ENCODE data around the gene TEX29.

The TEX29 gene

GRCh38 chr13:111322001-111322915 is 1.8 kb downstream of the TEX29 start:
- DNase-seq (ENCODE audit: low read depth), result no peak

DNA sequence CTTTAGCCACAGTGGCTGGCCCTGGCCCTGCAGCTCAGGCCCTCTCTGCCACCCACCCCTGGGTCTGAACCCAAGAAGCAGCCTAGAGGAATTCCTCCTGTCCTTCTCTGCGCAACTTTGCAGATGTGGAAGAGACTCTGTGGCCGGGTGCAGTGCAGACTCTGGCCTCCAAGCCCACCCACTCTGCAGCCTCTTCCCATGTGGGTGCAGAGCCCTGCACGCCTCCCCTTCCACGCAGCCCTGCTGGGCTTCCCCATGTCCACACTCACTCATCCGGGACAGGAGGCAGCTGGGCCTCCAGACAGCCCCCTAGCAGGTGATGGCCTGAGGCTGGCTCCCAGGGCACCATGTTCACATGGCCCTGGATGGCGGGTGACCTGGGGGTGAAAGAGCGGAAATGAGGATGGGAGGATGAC is 2.5 kb downstream of the TEX29 start:
- DNase-seq (ENCODE audit: low read depth), result no peak

- DNase-seq (ENCODE audit: low read depth), result no peak
Measured at GRCh38 chr13:111323549-111323948, 3.1 kb downstream of the TEX29 start.

GRCh38 chr13:111323950-111324651 is 3.7 kb downstream of the TEX29 start:
- DNase-seq (ENCODE audit: low read depth), result no peak

- no peak for DNase-seq (ENCODE audit: low read depth)
Measured at GRCh38 chr13:111324736-111325135, 4.3 kb downstream of the TEX29 start.

DNA sequence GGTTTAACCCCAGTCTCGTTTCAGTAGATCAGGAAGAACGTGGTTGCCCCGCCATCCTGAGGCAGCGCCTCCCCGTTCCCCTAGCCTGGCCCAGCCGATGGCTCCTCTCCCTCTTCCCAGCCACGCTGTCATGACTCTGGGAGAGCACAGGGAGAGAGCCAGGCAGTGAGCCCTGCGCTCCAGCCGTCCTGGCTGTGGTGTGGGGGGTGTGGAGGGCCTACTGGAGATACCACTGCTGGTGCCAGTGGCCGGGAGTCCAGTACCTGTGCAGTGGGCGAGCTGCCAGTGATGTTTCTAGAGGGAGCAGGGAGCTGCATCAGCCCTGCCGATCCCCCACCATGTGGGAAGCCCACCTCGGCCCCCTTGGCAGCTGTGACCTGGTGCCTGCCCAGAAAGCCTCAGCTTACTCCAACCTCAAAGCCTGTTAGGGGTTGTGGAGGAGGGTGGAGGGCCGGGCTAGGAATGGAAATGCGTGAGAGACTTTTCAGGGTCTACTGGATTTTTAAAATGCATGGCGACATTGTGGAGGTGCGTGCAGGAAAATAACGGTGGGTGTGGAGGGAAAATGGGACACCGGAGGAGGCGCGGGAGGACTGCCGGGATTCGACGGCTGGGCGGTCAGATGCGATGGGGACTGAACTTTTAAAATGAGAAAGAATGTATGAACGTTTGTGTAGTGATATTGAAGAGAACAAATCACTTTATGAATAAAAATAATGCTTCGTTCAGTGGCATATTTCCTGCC is 4.9 kb downstream of the TEX29 start:
- no peak for DNase-seq (ENCODE audit: low read depth)

DNA sequence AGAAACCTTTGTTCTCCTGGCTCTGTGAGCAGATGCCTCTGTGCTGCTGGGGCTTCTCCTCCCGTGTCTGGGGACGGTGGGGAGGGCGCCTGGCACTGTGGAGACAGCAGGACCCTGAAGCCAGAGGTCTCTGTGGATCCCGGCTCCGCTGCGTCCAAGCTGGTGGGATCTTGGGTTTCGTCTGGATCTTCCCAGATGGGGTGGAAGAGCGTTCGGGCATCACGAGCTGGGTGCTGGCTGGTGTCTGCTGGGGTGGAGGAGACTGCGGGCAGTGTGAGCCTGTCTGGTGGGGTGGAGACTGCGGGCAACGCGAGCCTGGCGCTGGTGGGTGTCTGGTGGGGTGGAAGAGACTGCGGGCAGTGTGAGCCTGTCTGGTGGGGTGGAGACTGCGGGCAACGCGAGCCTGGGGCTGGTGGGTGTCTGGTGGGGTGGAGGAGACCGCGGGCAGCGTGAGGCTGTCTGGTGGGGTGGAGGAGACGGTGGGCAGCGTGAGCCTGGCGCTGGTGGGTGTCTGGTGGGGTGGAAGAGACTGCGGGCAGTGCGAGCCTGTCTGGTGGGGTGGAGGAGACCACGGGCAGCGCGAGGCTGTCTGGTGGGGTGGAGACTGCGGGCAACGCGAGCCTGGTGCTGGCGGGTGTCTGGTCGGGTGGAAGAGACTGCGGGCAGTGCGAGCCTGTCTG is 5.6 kb downstream of the TEX29 start:
- DNase-seq (ENCODE audit: low read depth), result no peak

DNA sequence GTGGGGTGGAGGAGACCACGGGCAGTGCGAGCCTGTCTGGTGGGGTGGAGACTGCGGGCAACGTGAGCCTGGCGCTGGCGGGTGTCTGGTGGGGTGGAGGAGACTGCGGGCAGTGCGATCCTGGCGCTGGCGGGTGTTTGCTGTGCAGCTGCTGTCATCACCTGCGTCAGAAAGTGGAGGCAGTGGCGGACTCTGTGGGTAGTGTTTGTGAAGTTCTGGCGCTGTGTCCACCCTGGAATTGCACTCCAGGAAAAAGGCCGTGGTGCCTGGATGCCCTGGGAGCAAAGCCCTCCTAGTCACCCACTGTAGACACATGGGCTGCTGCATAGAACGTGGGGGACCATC is 6.2 kb downstream of the TEX29 start:
- DNase-seq (ENCODE audit: low read depth), result no peak

GRCh38 chr13:111326981-111327642 is 6.7 kb downstream of the TEX29 start:
- DNase-seq (ENCODE audit: low read depth), result no peak

GRCh38 chr13:111327730-111328573 is 7.5 kb downstream of the TEX29 start:
- no peak for DNase-seq (ENCODE audit: low read depth)

DNA sequence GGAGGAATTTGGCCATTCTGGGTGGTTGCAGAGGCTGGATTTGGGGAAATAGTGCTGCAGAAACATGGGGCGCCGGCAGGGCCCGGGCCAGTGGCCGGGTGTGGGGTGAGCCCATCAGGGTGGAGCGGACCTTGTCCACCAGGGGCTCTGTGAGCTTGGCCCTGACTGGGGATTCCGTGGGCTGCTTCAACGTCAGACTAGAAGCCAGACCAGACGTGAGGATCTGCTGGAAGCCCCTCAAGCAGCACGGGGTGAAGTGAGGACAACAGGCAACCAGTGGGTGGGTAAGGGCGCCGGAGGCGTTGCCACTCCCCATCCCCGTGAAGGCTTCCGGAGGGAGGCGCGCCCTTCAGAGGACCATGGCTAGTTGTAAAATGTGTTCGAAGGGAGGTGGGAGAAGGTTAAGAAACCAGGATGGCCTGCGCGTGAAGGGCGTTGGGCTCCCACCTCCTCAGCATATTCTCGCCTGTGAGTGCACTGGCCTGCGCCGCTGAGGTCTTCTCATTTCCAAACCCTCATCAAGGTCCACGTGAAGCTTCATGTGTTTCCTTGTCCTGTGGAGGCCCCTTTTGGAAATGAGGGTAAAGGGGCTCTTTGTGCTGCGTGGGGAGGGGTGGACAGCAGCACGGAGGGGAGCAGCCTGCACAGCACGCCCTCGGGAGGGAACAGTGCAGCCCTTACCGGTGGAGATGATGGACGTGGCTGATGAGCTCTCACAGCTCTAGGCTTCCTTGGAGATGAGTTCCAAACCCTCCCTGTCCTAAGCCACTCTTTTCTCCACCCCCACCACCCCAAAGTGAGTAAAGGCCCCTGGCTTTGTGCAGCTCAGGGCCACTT is 8.3 kb downstream of the TEX29 start:
- DNase-seq (ENCODE audit: low read depth), result no peak

GRCh38 chr13:111329641-111330040 is 9.2 kb downstream of the TEX29 start:
- no peak for DNase-seq (ENCODE audit: low read depth)

DNA sequence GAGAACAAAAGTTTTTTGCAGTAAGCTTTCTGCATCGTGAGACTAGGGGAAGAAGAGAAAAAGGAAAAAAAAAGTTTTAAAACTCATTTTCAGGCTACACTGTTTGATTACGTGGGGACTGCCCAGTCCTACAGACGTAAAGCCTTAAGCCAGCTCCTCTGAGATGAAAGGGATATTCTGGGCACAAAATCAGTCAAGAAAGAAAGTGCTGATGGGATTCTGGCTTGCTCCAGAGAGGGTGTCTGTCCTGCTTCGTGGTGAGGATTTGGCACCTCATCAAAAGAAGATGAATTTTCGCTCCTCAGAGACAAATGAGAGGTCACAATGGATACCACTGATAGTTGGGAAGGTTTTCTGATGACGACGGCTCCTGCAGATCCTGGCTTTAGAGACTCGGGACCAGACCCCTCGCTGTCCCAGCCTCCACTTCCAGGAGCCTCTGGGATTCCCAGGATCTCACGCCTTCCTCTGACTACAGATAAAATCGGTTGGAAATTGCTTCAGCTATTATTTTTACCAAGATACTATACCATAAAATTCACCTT is 9.7 kb downstream of the TEX29 start:
- no peak for DNase-seq (ENCODE audit: low read depth)

DNA sequence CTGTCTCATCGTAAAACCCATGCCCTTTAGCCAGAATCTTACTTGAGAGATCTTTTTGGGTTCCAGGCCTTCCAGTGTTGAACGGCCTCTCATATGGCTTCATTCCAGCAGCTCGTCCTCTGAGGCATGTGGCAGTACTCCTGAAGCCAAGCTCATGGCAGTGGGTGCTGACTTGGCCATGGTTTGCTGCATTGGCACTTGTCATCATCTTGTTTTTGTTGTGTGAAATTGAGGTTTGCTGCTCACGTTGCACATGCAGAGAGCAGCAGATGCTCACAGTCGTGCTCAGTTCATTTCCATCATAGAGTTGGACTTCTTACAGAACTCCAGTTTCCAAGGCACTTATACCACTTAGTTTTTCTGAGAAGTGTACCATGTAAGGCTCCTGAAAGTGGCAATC is 14.9 kb downstream of the TEX29 start:
- no peak for DNase-seq (ENCODE audit: low read depth)

DNA sequence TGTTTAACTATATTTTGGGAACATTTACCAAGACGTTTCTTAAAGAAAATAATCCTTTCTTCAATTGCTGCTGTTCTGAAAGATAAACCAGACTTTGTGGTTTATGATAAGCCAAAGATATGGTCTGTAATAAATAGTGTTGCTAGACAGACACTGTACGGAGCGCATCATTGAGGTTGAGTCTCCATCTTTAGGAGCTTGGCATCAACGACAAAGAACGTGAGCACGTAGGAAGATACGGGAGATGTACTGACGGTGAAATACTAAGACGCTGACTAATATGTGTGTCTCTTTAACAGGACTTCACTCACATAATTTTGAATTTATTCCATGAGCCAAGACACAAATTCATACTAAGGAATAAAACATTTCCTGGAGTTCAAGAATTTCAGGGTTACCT is 16.2 kb downstream of the TEX29 start:
- no peak for DNase-seq (ENCODE audit: low read depth)

DNA sequence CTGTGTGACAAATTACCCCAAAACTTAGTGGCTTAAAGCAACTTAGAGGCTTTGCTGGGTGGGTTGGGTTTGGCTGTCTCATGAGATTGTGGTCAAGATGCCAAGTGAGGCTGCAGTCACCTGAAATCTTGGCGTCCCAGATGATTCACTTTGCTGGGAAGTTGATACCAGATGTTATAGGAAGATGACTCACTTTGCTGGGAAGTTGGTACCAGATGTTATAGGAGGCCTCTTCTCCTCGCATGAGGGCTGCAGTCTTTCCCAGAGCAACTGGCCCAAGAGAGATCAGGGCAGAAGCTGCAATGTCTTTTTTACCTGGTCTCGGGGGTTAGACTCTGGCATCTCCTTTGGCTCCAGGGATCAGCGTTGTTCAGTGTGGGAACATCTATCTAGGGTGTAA is 16.8 kb downstream of the TEX29 start:
- DNase-seq (ENCODE audit: low read depth), result peak; percentile 48

DNA sequence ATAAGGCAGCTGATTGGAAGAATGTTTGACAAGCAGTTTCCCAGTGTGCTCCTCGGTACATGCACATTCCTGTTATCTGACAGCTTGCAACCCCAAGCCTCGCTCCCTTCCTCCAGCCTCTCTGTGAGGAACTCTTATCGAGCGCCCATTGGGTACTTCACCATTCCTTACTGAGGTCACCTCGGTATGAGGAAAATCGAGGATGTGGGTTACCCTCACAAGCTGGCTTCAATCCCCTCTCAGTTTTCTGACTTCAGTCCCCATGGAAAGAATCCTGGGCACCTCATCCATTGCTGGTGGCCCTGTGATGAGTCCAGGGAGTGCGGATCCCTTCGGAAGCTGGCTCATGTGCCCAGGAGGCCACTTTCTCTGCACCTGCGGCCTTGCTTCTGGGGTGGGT is 17.3 kb downstream of the TEX29 start:
- no peak for DNase-seq (ENCODE audit: low read depth)

DNA sequence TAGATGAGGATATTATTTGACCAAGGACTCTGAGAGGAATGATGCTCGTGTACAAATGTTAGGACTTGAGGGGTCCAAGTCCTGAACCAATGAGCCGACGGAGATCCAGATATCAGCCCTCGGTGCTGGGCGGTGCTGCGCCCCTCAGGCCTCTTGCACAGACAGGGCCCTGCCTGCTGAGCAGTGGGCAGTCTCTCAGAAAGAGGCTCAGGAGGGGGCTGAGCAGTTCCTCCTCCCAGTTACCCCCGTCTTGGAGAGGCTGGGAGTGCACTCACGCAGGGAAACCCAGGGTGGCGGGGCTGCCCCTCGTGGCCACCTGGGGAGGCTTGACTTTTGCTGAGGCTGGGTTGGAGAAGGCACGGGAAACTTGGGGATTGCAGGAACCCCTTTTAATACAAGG is 18.4 kb downstream of the TEX29 start:
- no peak for DNase-seq (ENCODE audit: low read depth)

DNA sequence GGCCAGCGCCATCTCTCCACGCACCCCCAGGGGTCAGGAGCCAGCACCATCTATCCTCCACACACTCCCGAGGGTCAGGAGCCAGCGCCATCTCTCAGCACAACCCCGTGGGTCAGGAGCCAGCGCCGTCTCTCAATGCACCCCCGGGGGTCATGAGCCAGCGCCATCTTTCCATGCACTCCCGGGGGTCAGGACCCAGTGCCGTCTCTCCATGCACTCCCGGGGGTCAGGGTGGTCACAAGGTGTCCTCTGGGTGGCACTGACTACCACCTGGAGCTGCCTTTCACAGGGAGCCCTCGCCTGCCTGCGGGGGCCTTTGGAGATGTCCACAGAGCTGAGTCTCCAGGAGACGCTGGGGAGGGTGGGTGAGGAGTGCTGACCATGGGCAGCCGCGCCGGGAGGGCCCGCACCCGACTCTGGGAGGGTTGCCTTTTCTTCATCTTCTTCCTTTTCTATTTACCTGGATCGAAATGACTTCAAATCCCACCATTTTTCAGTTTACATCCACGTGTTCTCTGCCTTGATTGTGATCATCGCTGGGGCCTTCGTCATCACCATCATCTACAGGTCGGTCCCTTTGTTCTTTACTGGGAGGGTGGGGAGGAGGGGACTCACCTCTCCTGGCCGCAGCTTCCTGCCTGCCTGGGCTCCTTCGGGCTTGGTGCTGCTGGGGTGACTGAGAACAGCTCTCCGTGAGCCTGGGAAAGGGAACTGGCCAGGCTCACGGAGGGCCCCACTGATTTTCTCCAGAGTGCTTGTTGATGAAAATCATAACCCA is 19.1 kb downstream of the TEX29 start:
- DNase-seq (ENCODE audit: low read depth), result no peak

Data from stromal cell of bone marrow (primary cell).